Astrocyte (in vitro differentiated cells and primary cell): Measurements from ENCODE around the gene ATL3.

ENCODE experiments used
- CTCF ChIP-seq: IDR thresholded peaks from 2 replicates; pipeline ENCODE4 v1.5.1; 2011; ENCODE audit warnings: low read depth, mild to moderate bottlenecking, inconsistent platforms, low read length, moderate library complexity; ENCODE audit not compliant: insufficient read depth
- EZH2 ChIP-seq: IDR thresholded peaks from 2 replicates; pipeline ENCODE4 v1.6.1; 2012; ENCODE audit warnings: mild to moderate bottlenecking, low read length, inconsistent platforms; ENCODE audit not compliant: insufficient read depth

- TF ChIP-seq CTCF (no peak), EZH2 (no peak)
Observed at GRCh38 chr11:63694596-63694995, 23.4 kb upstream of the ATL3 start.
